OCI-LY7 (cell line): ENCODE results near the gene TMEM132A. TPM values are rescaled to one million over a fixed set of nuclear protein-coding genes. Genes with fewer than 3 reads are reported as not detected.

Experiments used
- BruUV-seq: library from RNA; stranded (reverse); fragments of 400-500 nt; replicated peaks from 2 replicates; lab custom pipeline; 2021; lab: Mats Ljungman, UMichigan
- CTCF ChIA-PET: fragments of 300-600 bp; sonication (Branson Sonifier 250); formaldehyde crosslinking; loops from one replicate; lab custom pipeline; 2022; ENCODE audit warnings: antibody characterized with exemption; ENCODE audit not compliant: unreplicated experiment; lab: Charles Lee
- POLR2A ChIA-PET: fragments of 300-600 bp; sonication (Branson Sonifier 250); formaldehyde crosslinking; loops from one replicate; lab custom pipeline; 2022; ENCODE audit warnings: antibody characterized with exemption; lab: Charles Lee
- DNase-seq: peaks from one replicate; pipeline ENCODE4 v3.0.0-alpha.2; 2015; ENCODE audit warnings: low spot score
- H2AFZ ChIP-seq: fragments of 200-600 bp; sonication (generic), shearing (Covaris generic); 2 replicates; pipeline ENCODE4 v1.6.1; 2014; ENCODE audit warnings: mild to moderate bottlenecking, antibody characterized with exemption, low read length, moderate library complexity
- H3K27ac ChIP-seq: fragments of 200-600 bp; sonication (generic); 2 replicates; pipeline ENCODE4 v1.5.1; 2014; ENCODE audit warnings: mixed run types, low read depth, mild to moderate bottlenecking, moderate library complexity, low read length, inconsistent platforms; ENCODE audit not compliant: poor library complexity, severe bottlenecking
- H3K36me3 ChIP-seq: fragments of 200-600 bp; sonication (generic); 2 replicates; pipeline ENCODE4 v1.6.1; 2014; ENCODE audit warnings: mild to moderate bottlenecking, antibody characterized with exemption, low read length, moderate library complexity, mixed read lengths; ENCODE audit not compliant: insufficient read depth
- H3K4me1 ChIP-seq: fragments of 200-600 bp; sonication (generic); 2 replicates; pipeline ENCODE4 v1.5.1; 2014; ENCODE audit warnings: mild to moderate bottlenecking, low read length; ENCODE audit not compliant: insufficient read depth, poor library complexity, severe bottlenecking
- H3K4me2 ChIP-seq: fragments of 200-600 bp; sonication (generic); 2 replicates; pipeline ENCODE4 v1.6.1; 2014; ENCODE audit warnings: mild to moderate bottlenecking, low read length
- H3K4me3 ChIP-seq: fragments of 200-600 bp; sonication (generic); 2 replicates; pipeline ENCODE4 v1.5.1; 2014; ENCODE audit warnings: mild to moderate bottlenecking, low read depth, low read length; ENCODE audit not compliant: poor library complexity, severe bottlenecking
- H3K79me2 ChIP-seq: fragments of 200-600 bp; sonication (generic); 2 replicates; pipeline ENCODE4 v1.6.1; 2016; ENCODE audit warnings: low read depth, mild to moderate bottlenecking, low read length, moderate library complexity, mixed read lengths; ENCODE audit not compliant: insufficient read depth
- H3K9me2 ChIP-seq: fragments of 200-600 bp; sonication (generic); 2 replicates; pipeline ENCODE4 v1.6.1; 2016; ENCODE audit warnings: mild to moderate bottlenecking, low read length, mixed read lengths; ENCODE audit not compliant: insufficient read depth
- H3K9me3 ChIP-seq: fragments of 200-600 bp; sonication (generic); 2 replicates; pipeline ENCODE4 v1.6.1; 2014; ENCODE audit warnings: mild to moderate bottlenecking, mixed run types, low read length, mixed read lengths
- H4K20me1 ChIP-seq: fragments of 200-600 bp; sonication (generic); 2 replicates; pipeline ENCODE4 v1.6.1; 2014; ENCODE audit warnings: mild to moderate bottlenecking, antibody characterized with exemption, low read length, moderate library complexity, mixed read lengths; ENCODE audit not compliant: insufficient read depth
- EZH2phosphoT487 ChIP-seq: fragments of 200-600 bp; sonication (generic); IDR thresholded peaks from 2 replicates; pipeline ENCODE4 v1.6.1; 2018; ENCODE audit warnings: low read depth, borderline replicate concordance, mild to moderate bottlenecking, mixed run types, antibody characterized with exemption, low read length, moderate library complexity, mixed read lengths
- intact Hi-C: fragments of 100-400 bp; cut with micrococcal nuclease; formaldehyde crosslinking; loops from one replicate; pipeline ENCODE4 v1.10.0; 2022; ENCODE audit not compliant: unreplicated experiment
- total RNA-seq, 2 experiments: library from RNA; depleted of rRNA in 1 of 2; stranded (reverse); fragments of >200 nt in 1 of 2; shearing (Covaris generic) in 1 of 2; gene quantifications; 2 replicates each; pipeline ENCODE4 v1.2.3, GENCODE V29; 2014 to 2022
- TF ChIP-seq, protein P1 (sequence below): fragments of 200-600 bp; sonication (generic); conservative IDR thresholded peaks from 2 replicates; pipeline ENCODE4 v1.5.1; 2014; ENCODE audit warnings: mild to moderate bottlenecking, antibody characterized with exemption, low read length, moderate library complexity, mixed read lengths

TMEM132A gene
- total RNA-seq, 2 experiments from 2014 or later: 5.5 to 8.9 TPM

DNA sequence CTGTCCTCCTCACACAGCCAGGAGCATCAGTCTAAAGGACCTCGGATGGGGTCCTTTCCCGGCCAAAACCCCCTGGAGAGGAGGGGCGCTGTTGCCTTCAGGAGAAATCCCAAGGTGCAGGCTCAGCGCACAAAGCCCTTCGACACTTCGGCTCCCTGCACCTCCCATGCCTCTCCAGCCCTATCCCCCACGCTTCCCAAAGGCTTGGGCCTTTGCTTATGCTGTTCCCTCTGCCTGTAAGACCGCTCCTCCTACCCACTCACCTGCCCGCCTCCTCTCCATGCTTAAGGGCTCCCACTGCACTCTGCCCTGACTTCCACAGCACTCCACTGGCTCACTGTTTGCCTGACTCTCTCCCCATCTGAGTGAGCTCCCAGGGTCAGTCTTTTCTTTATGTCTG, 14.2 kb downstream of the TMEM132A start:
- Histone ChIP-seq H3K36me3 (peaks cover 20% of the 10 kb centered on the region; the same call in 1 of the 2 replicates), H3K4me1 (peaks cover 24% of the 10 kb centered on the region), H3K79me2 (no peaks in the 10 kb centered on the region), H4K20me1 (no peaks in the 10 kb centered on the region), H3K9me2 (no peaks in the 10 kb centered on the region), H3K9me3 (no peaks in the 10 kb centered on the region), H3K27ac (no peak overlapping the region), H2AFZ (no peak overlapping the region), H3K4me3 (no peak overlapping the region), H3K4me2 (no peak overlapping the region)
- ChIA-PET POLR2A (no interaction called here), CTCF (no interaction called here)
- TF ChIP-seq, protein P1, sequence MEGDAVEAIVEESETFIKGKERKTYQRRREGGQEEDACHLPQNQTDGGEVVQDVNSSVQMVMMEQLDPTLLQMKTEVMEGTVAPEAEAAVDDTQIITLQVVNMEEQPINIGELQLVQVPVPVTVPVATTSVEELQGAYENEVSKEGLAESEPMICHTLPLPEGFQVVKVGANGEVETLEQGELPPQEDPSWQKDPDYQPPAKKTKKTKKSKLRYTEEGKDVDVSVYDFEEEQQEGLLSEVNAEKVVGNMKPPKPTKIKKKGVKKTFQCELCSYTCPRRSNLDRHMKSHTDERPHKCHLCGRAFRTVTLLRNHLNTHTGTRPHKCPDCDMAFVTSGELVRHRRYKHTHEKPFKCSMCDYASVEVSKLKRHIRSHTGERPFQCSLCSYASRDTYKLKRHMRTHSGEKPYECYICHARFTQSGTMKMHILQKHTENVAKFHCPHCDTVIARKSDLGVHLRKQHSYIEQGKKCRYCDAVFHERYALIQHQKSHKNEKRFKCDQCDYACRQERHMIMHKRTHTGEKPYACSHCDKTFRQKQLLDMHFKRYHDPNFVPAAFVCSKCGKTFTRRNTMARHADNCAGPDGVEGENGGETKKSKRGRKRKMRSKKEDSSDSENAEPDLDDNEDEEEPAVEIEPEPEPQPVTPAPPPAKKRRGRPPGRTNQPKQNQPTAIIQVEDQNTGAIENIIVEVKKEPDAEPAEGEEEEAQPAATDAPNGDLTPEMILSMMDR: no peak
- TF ChIP-seq EZH2phosphoT487: no peak
- intact Hi-C loops: no loop called here
- no TSS peak for BruUV-seq
- DNase-seq: no peak

DNA sequence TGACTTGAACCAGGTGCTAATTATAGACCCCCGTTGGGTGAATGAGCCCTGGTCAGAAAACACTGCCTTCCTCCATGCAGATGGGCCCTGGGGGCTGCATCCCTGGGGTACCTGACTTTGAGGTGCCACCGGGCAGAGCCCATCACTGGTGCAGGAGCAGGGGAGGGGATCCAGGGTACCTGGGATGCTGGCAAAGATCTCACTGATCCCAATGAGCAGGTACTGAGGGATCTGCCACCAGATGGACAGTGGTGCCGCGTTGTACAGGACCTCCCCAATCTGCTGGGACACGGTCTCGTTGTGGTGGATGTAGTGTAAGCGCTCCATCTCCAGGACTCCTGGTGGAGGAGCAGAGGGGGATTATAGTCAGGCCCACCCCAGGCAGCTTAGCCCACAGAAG, 15.0 kb downstream of the TMEM132A start:
- intact Hi-C loops: no loop called here
- POLR2A ChIA-PET: interaction anchor here (0.6 to 1.8 kb wide), 2 partner anchors 11 to 30 kb away, joined by 3 to 6 read pairs; no protein-coding TSS in a partner anchor
- Histone ChIP-seq H3K4me2 (no peak overlapping the region), H3K36me3 (peaks cover 20% of the 10 kb centered on the region; the same call in 1 of the 2 replicates), H3K9me3 (no peaks in the 10 kb centered on the region), H3K79me2 (no peaks in the 10 kb centered on the region), H3K27ac (no peak overlapping the region), H4K20me1 (no peaks in the 10 kb centered on the region), H2AFZ (no peak overlapping the region), H3K4me1 (peaks cover 21% of the 10 kb centered on the region), H3K4me3 (no peak overlapping the region), H3K9me2 (no peaks in the 10 kb centered on the region)
- no peak for DNase-seq
- no peak for TF ChIP-seq EZH2phosphoT487
- TF ChIP-seq, protein P1: no peak
- no TSS peak for BruUV-seq
- CTCF ChIA-PET: interaction anchor here (1.9 kb wide), 1 partner anchor 11 kb away, joined by 5 read pairs; no protein-coding TSS in a partner anchor

DNA sequence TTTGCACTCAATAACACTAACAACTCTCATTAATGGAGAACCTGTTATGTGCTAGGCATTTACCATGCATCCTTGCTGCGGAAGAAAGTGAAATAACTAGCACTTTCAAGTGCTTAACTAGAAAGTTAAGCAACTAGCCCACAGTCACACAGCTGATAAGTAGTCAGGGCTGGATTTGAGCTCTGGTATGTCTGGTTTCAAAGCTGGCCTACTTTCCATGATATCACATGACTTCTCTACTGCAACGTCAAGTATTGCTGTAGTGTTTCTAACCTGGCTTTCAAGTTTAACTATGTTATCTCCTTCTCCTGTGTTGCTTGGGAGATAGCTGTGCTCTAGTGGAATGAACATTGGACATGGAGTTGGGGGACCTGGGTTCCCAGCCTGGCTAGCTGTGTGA, 15.6 kb downstream of the TMEM132A start:
- CTCF ChIA-PET: interaction anchor here (1.9 kb wide), 1 partner anchor 10 kb away, joined by 5 read pairs; no protein-coding TSS in a partner anchor
- intact Hi-C loops: no loop called here

More for the DNA sequence above, 15.6 kb downstream of the TMEM132A start:
- H3K4me1 ChIP-seq: peaks cover 21% of the 10 kb centered on the region
- H3K36me3 ChIP-seq: peaks cover 20% of the 10 kb centered on the region; the same call in 1 of the 2 replicates
- no peaks in the 10 kb centered on the region for H3K9me2 ChIP-seq
- no peaks in the 10 kb centered on the region for H3K79me2 ChIP-seq
- no peak overlapping the region for H3K4me2 ChIP-seq
- TF ChIP-seq, protein P1: no peak
- TF ChIP-seq EZH2phosphoT487: no peak
- H4K20me1 ChIP-seq: no peaks in the 10 kb centered on the region
- H3K4me3 ChIP-seq: no peak overlapping the region
- H3K9me3 ChIP-seq: no peaks in the 10 kb centered on the region
- no peak overlapping the region for H3K27ac ChIP-seq
- POLR2A ChIA-PET: interaction anchor here (0.6 to 1.8 kb wide), 6 partner anchors 9 to 31 kb away, joined by 3 to 11 read pairs (median 6); no protein-coding TSS in a partner anchor
- no TSS peak for BruUV-seq
- no peak for DNase-seq
- no peak overlapping the region for H2AFZ ChIP-seq
